WTC11 (cell line): ENCODE measurements around the gene ME2. TPM values are rescaled to one million over a fixed set of nuclear protein-coding genes. Genes with fewer than 3 reads are reported as not detected.

Source experiments
- ATAC-seq: fragments of 200-7000 bp; cut with Tn5 transposase; 2 replicates; pipeline ENCODE4 v1.10.0; 2021; ENCODE audit warnings: mild to moderate bottlenecking, moderate library complexity
- CTCF ChIA-PET: fragments of 300-600 bp; sonication (Branson Sonifier 250); formaldehyde crosslinking; loops from one replicate; lab custom pipeline; 2021; ENCODE audit warnings: antibody characterized with exemption; lab: Charles Lee
- POLR2A ChIA-PET: fragments of 350-600 bp; sonication (Branson Sonifier 250); formaldehyde crosslinking; loops from one replicate; lab custom pipeline; 2021; ENCODE audit warnings: antibody characterized with exemption; lab: Charles Lee
- DNase-seq: peaks from one replicate; pipeline ENCODE4 v3.0.0; 2021; ENCODE audit warnings: low spot score
- H3K27ac Mint-ChIP-seq: 2 replicates; pipeline ENCODE4 v1.8.0; 2021; ENCODE audit warnings: mixed read lengths
- H3K27me3 Mint-ChIP-seq: 2 replicates; pipeline ENCODE4 v1.8.0; 2021; ENCODE audit warnings: low read depth, mild to moderate bottlenecking, moderate library complexity, mixed read lengths
- H3K36me3 Mint-ChIP-seq: 2 replicates; pipeline ENCODE4 v1.8.0; 2021; ENCODE audit warnings: mixed read lengths
- H3K4me1 Mint-ChIP-seq: 2 replicates; pipeline ENCODE4 v1.8.0; 2022; ENCODE audit warnings: mixed read lengths
- H3K4me3 Mint-ChIP-seq: 2 replicates; pipeline ENCODE4 v1.8.0; 2021; ENCODE audit warnings: mild to moderate bottlenecking, moderate library complexity, mixed read lengths
- H3K9me3 Mint-ChIP-seq: 2 replicates; pipeline ENCODE4 v1.8.0; 2021; ENCODE audit warnings: mixed read lengths
- ATF2 ChIP-seq: sonication (generic); formaldehyde crosslinking; IDR thresholded peaks from 2 replicates; pipeline ENCODE4 v1.8.1; 2022; ENCODE audit warnings: low read depth, missing genetic modification reagents, borderline replicate concordance
- ATF3 ChIP-seq: sonication (generic); formaldehyde crosslinking; conservative IDR thresholded peaks from 2 replicates; pipeline ENCODE4 v1.8.1; 2022; ENCODE audit warnings: mild to moderate bottlenecking, missing genetic modification reagents
- CBFB ChIP-seq: sonication (generic); formaldehyde crosslinking; IDR thresholded peaks from 2 replicates; pipeline ENCODE4 v1.8.1; 2022; ENCODE audit warnings: mild to moderate bottlenecking, low read depth, missing genetic modification reagents
- CTCF ChIP-seq: fragments of 200-600 bp; IDR thresholded peaks from 2 replicates; pipeline ENCODE4 v1.8.0; 2022; ENCODE audit warnings: antibody characterized with exemption
- IRF2 ChIP-seq: sonication (generic); formaldehyde crosslinking; IDR thresholded peaks from 2 replicates; pipeline ENCODE4 v1.8.0; 2022; ENCODE audit warnings: low read depth, missing genetic modification reagents, borderline replicate concordance
- JUN ChIP-seq: sonication (generic); formaldehyde crosslinking; IDR thresholded peaks from 2 replicates; pipeline ENCODE4 v1.8.0; 2023; ENCODE audit warnings: mild to moderate bottlenecking, missing genetic modification reagents
- PRRX2 ChIP-seq: fragments of 250-450 bp; sonication (Bioruptor Pico); IDR thresholded peaks from 2 replicates; pipeline ENCODE4 v1.8.0; 2021; ENCODE audit warnings: mild to moderate bottlenecking
- RORB ChIP-seq: fragments of 250-450 bp; sonication (Bioruptor Pico); IDR thresholded peaks from 2 replicates; pipeline ENCODE4 v1.9.0; 2021; ENCODE audit warnings: mild to moderate bottlenecking
- ZBTB21 ChIP-seq: sonication (generic); formaldehyde crosslinking; IDR thresholded peaks from 2 replicates; pipeline ENCODE4 v1.8.1; 2023; ENCODE audit warnings: mild to moderate bottlenecking, missing genetic modification reagents, borderline replicate concordance
- ZNF219 ChIP-seq: sonication (generic); formaldehyde crosslinking; IDR thresholded peaks from 2 replicates; pipeline ENCODE4 v1.8.0; 2023; ENCODE audit warnings: missing genetic modification reagents, mild to moderate bottlenecking, borderline replicate concordance
- ZNF263 ChIP-seq: sonication (generic); formaldehyde crosslinking; IDR thresholded peaks from 2 replicates; pipeline ENCODE4 v1.8.1; 2022; ENCODE audit warnings: low read depth, mild to moderate bottlenecking, moderate library complexity, missing genetic modification reagents
- ZNF317 ChIP-seq: sonication (generic); formaldehyde crosslinking; IDR thresholded peaks from 2 replicates; pipeline ENCODE4 v1.8.1; 2023; ENCODE audit warnings: low read depth, mild to moderate bottlenecking, moderate library complexity, missing genetic modification reagents, borderline replicate concordance
- ZNF671 ChIP-seq: fragments of 250-450 bp; sonication (Bioruptor Pico); IDR thresholded peaks from 2 replicates; pipeline ENCODE4 v1.8.0; 2021; ENCODE audit warnings: mild to moderate bottlenecking
- total RNA-seq: library from RNA; stranded (reverse); gene quantifications from 3 replicates; pipeline ENCODE4 v1.2.3, GENCODE V29; 2021
- TF ChIP-seq, protein P1 (sequence below): fragments of 250-450 bp; sonication (Bioruptor Pico); IDR thresholded peaks from 2 replicates; pipeline ENCODE4 v1.9.0; 2021; ENCODE audit warnings: mild to moderate bottlenecking
- TF ChIP-seq, protein P2 (sequence below): sonication (generic); formaldehyde crosslinking; IDR thresholded peaks from 2 replicates; pipeline ENCODE4 v1.8.0; 2022; ENCODE audit warnings: mild to moderate bottlenecking, missing genetic modification reagents
- TF ChIP-seq, protein P3 (sequence below): fragments of 250-450 bp; sonication (Bioruptor Pico); IDR thresholded peaks from 2 replicates; pipeline ENCODE4 v1.9.0; 2021; ENCODE audit warnings: mild to moderate bottlenecking
- TF ChIP-seq, protein P4 (sequence below): sonication (generic); formaldehyde crosslinking; IDR thresholded peaks from 2 replicates; pipeline ENCODE4 v1.8.0; 2023; ENCODE audit warnings: missing genetic modification reagents
- TF ChIP-seq, protein P5 (sequence below): fragments of 250-450 bp; sonication (Bioruptor Pico); IDR thresholded peaks from 2 replicates; pipeline ENCODE4 v1.8.0; 2021; ENCODE audit warnings: mild to moderate bottlenecking

The ME2 gene
- total RNA-seq, 1 experiment from 2014 or later = 57.0 TPM

GRCh38 chr18:50895350-50896045 lies 16.6 kb downstream of the ME2 start:
- ChIA-PET POLR2A (no interaction called here), CTCF (no interaction called here)
- Mint-ChIP-seq H3K9me3 (peaks cover 20% of the 10 kb centered on the region), H3K4me1 (peaks cover 8% of the 10 kb centered on the region), H3K4me3 (no peak overlapping the region), H3K27me3 (no peaks in the 10 kb centered on the region; the same call in 1 of the 2 replicates), H3K36me3 (peaks cover 47% of the 10 kb centered on the region), H3K27ac (peak overlapping the region; percentile 95; the same call in 1 of the 2 replicates)
- DNase-seq (no peak), ATAC-seq (no peak)
- TF ChIP-seq ZNF671 (no peak), ZBTB21 (CRISPR knock-in tag) (no peak), PRRX2 (CRISPR knock-in tag) (no peak), RORB (CRISPR knock-in tag) (no peak), CTCF (no peak), ATF3 (CRISPR knock-in tag) (no peak), IRF2 (CRISPR knock-in tag) (no peak)
- TF ChIP-seq, protein P1, sequence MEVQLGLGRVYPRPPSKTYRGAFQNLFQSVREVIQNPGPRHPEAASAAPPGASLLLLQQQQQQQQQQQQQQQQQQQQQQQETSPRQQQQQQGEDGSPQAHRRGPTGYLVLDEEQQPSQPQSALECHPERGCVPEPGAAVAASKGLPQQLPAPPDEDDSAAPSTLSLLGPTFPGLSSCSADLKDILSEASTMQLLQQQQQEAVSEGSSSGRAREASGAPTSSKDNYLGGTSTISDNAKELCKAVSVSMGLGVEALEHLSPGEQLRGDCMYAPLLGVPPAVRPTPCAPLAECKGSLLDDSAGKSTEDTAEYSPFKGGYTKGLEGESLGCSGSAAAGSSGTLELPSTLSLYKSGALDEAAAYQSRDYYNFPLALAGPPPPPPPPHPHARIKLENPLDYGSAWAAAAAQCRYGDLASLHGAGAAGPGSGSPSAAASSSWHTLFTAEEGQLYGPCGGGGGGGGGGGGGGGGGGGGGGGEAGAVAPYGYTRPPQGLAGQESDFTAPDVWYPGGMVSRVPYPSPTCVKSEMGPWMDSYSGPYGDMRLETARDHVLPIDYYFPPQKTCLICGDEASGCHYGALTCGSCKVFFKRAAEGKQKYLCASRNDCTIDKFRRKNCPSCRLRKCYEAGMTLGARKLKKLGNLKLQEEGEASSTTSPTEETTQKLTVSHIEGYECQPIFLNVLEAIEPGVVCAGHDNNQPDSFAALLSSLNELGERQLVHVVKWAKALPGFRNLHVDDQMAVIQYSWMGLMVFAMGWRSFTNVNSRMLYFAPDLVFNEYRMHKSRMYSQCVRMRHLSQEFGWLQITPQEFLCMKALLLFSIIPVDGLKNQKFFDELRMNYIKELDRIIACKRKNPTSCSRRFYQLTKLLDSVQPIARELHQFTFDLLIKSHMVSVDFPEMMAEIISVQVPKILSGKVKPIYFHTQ = no peak
- TF ChIP-seq, protein P2, sequence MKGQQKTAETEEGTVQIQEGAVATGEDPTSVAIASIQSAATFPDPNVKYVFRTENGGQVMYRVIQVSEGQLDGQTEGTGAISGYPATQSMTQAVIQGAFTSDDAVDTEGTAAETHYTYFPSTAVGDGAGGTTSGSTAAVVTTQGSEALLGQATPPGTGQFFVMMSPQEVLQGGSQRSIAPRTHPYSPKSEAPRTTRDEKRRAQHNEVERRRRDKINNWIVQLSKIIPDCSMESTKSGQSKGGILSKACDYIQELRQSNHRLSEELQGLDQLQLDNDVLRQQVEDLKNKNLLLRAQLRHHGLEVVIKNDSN = no peak
- TF ChIP-seq, protein P3, sequence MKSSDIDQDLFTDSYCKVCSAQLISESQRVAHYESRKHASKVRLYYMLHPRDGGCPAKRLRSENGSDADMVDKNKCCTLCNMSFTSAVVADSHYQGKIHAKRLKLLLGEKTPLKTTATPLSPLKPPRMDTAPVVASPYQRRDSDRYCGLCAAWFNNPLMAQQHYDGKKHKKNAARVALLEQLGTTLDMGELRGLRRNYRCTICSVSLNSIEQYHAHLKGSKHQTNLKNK (CRISPR knock-in tag) = no peak

GRCh38 chr18:50896093-50896492 lies 17.2 kb downstream of the ME2 start:
- Mint-ChIP-seq H3K4me3 (no peak overlapping the region), H3K27ac (0 out of 2 replicates have a peak overlapping the region, but pooled peaks have one; percentile 95)
- no peak for ATAC-seq

More at GRCh38 chr18:50896093-50896492, 17.2 kb downstream of the ME2 start:
- TF ChIP-seq ZNF263 = no peak
- TF ChIP-seq, protein P4, sequence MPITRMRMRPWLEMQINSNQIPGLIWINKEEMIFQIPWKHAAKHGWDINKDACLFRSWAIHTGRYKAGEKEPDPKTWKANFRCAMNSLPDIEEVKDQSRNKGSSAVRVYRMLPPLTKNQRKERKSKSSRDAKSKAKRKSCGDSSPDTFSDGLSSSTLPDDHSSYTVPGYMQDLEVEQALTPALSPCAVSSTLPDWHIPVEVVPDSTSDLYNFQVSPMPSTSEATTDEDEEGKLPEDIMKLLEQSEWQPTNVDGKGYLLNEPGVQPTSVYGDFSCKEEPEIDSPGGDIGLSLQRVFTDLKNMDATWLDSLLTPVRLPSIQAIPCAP (CRISPR knock-in tag) = no peak
- TF ChIP-seq ZNF219 (CRISPR knock-in tag) = no peak
- TF ChIP-seq ATF2 (CRISPR knock-in tag) = no peak
- TF ChIP-seq, protein P3 (CRISPR knock-in tag) = no peak
- TF ChIP-seq, protein P5, sequence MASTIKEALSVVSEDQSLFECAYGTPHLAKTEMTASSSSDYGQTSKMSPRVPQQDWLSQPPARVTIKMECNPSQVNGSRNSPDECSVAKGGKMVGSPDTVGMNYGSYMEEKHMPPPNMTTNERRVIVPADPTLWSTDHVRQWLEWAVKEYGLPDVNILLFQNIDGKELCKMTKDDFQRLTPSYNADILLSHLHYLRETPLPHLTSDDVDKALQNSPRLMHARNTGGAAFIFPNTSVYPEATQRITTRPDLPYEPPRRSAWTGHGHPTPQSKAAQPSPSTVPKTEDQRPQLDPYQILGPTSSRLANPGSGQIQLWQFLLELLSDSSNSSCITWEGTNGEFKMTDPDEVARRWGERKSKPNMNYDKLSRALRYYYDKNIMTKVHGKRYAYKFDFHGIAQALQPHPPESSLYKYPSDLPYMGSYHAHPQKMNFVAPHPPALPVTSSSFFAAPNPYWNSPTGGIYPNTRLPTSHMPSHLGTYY (CRISPR knock-in tag) = no peak
- TF ChIP-seq JUN (CRISPR knock-in tag) = no peak
- TF ChIP-seq CBFB (CRISPR knock-in tag) = no peak
- no peak for TF ChIP-seq ZNF317 (CRISPR knock-in tag)
- peaks cover 9% of the 10 kb centered on the region for H3K4me1 Mint-ChIP-seq
- H3K9me3 Mint-ChIP-seq = peaks cover 16% of the 10 kb centered on the region
- ChIA-PET CTCF (no interaction called here), POLR2A (no interaction called here)
- DNase-seq = no peak
- peaks cover 44% of the 10 kb centered on the region for H3K36me3 Mint-ChIP-seq
- H3K27me3 Mint-ChIP-seq = no peaks in the 10 kb centered on the region; the same call in 1 of the 2 replicates
